Right ventricle myocardium inferior (tissue), 1 donor: ENCODE data around the gene TXNL4A. TPM values are rescaled to one million over a fixed set of nuclear protein-coding genes. Genes with fewer than 3 reads are reported as not detected.

Source experiments
- ATAC-seq: fragments of 200-7000 bp; cut with Tn5 transposase; one replicate; pipeline ENCODE4 v1.9.1; 2020; ENCODE audit warnings: mild to moderate bottlenecking, moderate library complexity
- DNase-seq: peaks from one replicate; pipeline ENCODE4 v3.0.0; 2021; ENCODE audit errors: missing footprints
- intact Hi-C: fragments of 100-400 bp; cut with DNase I; formaldehyde crosslinking; loops from one replicate; pipeline ENCODE4 v1.11.0; 2022
- total RNA-seq: library from RNA; stranded (reverse); fragmentation: NEBNext Ultra II Directional; extraction: Animal tissue kit (Norgen Biotek cat#: 25700); gene quantifications from one replicate; pipeline ENCODE4 v1.2.1, GENCODE V29; 2021
- donor health status: DM: no; HTN: yes; CAD: no; lungs with severe emphysema.

The TXNL4A gene
- total RNA-seq, 1 donor from 2014 or later = 90.8 TPM

GRCh38 chr18:79953971-79954651 lies 34.3 kb downstream of the TXNL4A start:
- no peak for DNase-seq
- intact Hi-C loops = loop anchor here (5.0 kb wide), 1 partner anchor 33 kb away; the partner anchor contains the start of gene TXNL4A

GRCh38 chr18:79952996-79953559 lies 35.3 kb downstream of the TXNL4A start:
- intact Hi-C loops = loop anchor here (5.0 kb wide), 1 partner anchor 34 kb away; the partner anchor contains the start of gene TXNL4A
- no peak for DNase-seq
- no peak for ATAC-seq

More at GRCh38 chr18:79953971-79954651, 34.3 kb downstream of the TXNL4A start:
- ATAC-seq = no peak

- ATAC-seq (no peak), DNase-seq (no peak)
Measured at GRCh38 chr18:79952456-79952995, 35.8 kb downstream of the TXNL4A start.

GRCh38 chr18:79951545-79952455 lies 36.6 kb downstream of the TXNL4A start, which contains the start of gene SLC66A2:
Gene SLC66A2 (minus strand): TSS chr18:79951653. CDS start chr18:79950926, 727 bp downstream.
- intact Hi-C loops = loop anchor here (5.0 kb wide), 1 partner anchor 36 kb away; the partner anchor contains the start of gene TXNL4A
- ATAC-seq (peak; percentile 95), DNase-seq (peak; percentile 97)

More at GRCh38 chr18:79952456-79952995, 35.8 kb downstream of the TXNL4A start:
- intact Hi-C loops = loop anchor here (5.0 kb wide), 1 partner anchor 35 kb away; the partner anchor contains the start of gene TXNL4A

- peak; percentile 79 for DNase-seq
- ATAC-seq = peak; percentile 11
- intact Hi-C loops = loop anchor here (5.0 kb wide), 1 partner anchor 37 kb away; the partner anchor contains the start of gene TXNL4A
Measured at GRCh38 chr18:79950515-79951341, 37.6 kb downstream of the TXNL4A start.

- intact Hi-C loops = loop anchor here (5.0 kb wide), 1 partner anchor 37 kb away; the partner anchor contains the start of gene TXNL4A
- ATAC-seq (no peak), DNase-seq (peak; percentile 90)
Measured at GRCh38 chr18:79949697-79950487, 38.5 kb downstream of the TXNL4A start.

GRCh38 chr18:79948719-79949411 lies 39.5 kb downstream of the TXNL4A start:
- no peak for DNase-seq
- intact Hi-C loops = no loop called here
- ATAC-seq = no peak

- intact Hi-C loops = no loop called here
- no peak for ATAC-seq
- DNase-seq = no peak
Measured at GRCh38 chr18:79947881-79948610, 40.3 kb downstream of the TXNL4A start.

GRCh38 chr18:79947054-79947755 lies 41.2 kb downstream of the TXNL4A start:
- intact Hi-C loops = no loop called here
- DNase-seq (no peak), ATAC-seq (no peak)

- no peak for DNase-seq
- no peak for ATAC-seq
- intact Hi-C loops = no loop called here
Measured at GRCh38 chr18:79945118-79946042, 43.0 kb downstream of the TXNL4A start.

- intact Hi-C loops = no loop called here
- no peak for DNase-seq
- ATAC-seq = no peak
Measured at GRCh38 chr18:79944746-79945117, 43.6 kb downstream of the TXNL4A start.

GRCh38 chr18:79944126-79944731 lies 44.1 kb downstream of the TXNL4A start:
- no peak for ATAC-seq
- no peak for DNase-seq
- intact Hi-C loops = no loop called here

- intact Hi-C loops = no loop called here
- ATAC-seq (no peak), DNase-seq (no peak)
Measured at GRCh38 chr18:79943608-79944125, 44.7 kb downstream of the TXNL4A start.
